GM13977 (cell line): ENCODE results near the gene TMEM132D.

ENCODE experiments used
- DNase-seq: peaks from one replicate; pipeline ENCODE4 v3.0.0; 2012; ENCODE audit warnings: low spot score
- in situ Hi-C: fragments of 300-500 bp; cut with MboI; formaldehyde crosslinking; loops from one replicate; pipeline ENCODE4 v1.12.0; 2022; ENCODE audit warnings: low sequenced_read_pairs, low pct_unique_long_range_greater_than_20kb, mixed read lengths, inconsistent platforms; ENCODE audit not compliant: unreplicated experiment
- TF ChIP-seq, protein P1 (sequence below): IDR thresholded peaks from 2 replicates; pipeline ENCODE4 v1.5.1; 2012; ENCODE audit warnings: mild to moderate bottlenecking, control low read depth; ENCODE audit not compliant: insufficient read depth; ENCODE audit errors: extremely low read depth, missing control alignments

TMEM132D gene

DNA sequence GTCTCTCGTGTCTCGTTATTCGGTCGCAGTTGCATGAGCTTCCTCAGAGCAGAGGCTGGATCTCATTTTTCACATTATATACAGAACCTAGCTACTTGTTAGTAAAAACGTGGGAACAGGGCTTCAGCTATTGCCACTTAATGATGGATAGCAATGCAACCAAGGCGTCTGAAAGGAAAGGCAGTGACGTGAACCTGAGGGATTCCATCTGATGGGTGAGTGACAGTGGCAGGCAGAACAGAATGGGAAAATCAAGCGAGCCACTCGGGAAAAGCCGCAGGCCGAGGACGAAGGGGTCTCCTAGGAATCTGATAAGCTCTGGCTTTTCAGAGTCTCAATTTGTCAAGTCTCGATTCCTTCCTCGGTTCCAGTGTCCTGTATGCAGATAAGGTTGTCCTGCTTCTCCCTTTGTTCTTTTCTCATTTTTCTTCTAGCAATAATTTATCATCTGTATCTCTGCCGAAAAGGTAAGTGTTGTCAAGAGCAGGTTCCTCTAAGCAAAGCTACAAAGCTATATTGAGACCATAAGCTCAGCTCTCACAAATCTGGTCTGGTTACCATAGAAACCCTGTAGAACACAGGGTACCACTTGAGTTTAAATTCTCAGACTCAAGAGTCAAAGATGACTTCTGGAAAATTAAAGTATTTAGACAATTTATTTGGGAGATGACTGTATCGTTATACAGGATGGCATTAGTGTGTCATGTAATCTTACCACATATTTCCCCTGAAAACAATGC, 633.9 kb downstream of the TMEM132D start:
- no peak for DNase-seq
- in situ Hi-C loops = no loop called here
- TF ChIP-seq, protein P1, sequence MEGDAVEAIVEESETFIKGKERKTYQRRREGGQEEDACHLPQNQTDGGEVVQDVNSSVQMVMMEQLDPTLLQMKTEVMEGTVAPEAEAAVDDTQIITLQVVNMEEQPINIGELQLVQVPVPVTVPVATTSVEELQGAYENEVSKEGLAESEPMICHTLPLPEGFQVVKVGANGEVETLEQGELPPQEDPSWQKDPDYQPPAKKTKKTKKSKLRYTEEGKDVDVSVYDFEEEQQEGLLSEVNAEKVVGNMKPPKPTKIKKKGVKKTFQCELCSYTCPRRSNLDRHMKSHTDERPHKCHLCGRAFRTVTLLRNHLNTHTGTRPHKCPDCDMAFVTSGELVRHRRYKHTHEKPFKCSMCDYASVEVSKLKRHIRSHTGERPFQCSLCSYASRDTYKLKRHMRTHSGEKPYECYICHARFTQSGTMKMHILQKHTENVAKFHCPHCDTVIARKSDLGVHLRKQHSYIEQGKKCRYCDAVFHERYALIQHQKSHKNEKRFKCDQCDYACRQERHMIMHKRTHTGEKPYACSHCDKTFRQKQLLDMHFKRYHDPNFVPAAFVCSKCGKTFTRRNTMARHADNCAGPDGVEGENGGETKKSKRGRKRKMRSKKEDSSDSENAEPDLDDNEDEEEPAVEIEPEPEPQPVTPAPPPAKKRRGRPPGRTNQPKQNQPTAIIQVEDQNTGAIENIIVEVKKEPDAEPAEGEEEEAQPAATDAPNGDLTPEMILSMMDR = no peak

- TF ChIP-seq, protein P1 = no peak
- in situ Hi-C loops = no loop called here
- no peak for DNase-seq
Observed at GRCh38 chr12:129258781-129259318, 645.0 kb downstream of the TMEM132D start.

- TF ChIP-seq, protein P1 = no peak
- in situ Hi-C loops = no loop called here
Observed at GRCh38 chr12:129257524-129257923, 646.3 kb downstream of the TMEM132D start.

GRCh38 chr12:129246630-129247029, 657.2 kb downstream of the TMEM132D start:
- in situ Hi-C loops = no loop called here
- TF ChIP-seq, protein P1 = no peak
- no peak for DNase-seq

More at GRCh38 chr12:129257524-129257923, 646.3 kb downstream of the TMEM132D start:
- DNase-seq = no peak

DNA sequence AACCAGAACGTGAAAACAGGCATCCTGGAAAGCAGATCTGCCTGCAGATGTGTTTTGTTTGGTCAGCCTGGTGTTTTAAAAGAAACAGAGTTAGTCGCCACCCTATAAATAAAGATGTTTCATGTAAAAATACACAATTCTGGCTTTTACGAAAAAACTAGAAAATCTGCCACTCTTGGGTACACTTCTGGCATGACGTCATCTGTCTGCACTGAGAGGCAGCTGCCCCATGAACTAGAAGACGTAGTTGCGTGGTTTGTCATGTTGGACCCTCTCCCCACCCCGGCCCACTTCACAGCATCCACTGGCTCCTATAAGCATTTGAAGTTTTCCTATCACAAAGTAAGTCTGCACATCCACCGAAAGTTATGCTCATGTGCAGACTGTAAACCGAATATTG, 658.1 kb downstream of the TMEM132D start:
- TF ChIP-seq, protein P1 = no peak
- no peak for DNase-seq
- in situ Hi-C loops = no loop called here

DNA sequence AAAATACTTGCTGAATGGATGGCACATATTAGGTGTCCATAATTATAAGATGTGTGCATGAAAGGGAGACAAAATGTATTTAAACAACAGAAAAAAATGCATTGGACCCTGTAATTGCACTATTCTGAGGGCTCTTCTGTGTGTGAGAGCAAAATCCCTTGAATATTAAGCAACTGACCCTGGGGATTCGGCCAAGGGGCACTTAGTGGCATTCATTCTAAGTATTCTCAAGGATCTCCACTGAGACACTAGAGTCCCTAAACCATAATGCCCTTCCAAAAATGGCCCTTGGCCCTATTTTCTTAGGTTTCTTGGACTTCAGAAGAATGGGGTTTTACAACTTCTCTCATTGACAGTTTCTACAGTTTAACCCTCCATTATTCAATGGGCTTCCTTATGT, 662.0 kb downstream of the TMEM132D start:
- TF ChIP-seq, protein P1 = no peak
- in situ Hi-C loops = no loop called here
- no peak for DNase-seq
